Activated T-helper 9 cell treated with anti-CD3 and anti-CD28 coated beads, Interleukin-2, amount 50 U/mL, for 16 hours (primary cell): ENCODE results near the gene YWHAQ.
A peak's percentile ranks its signal among the peaks of the same experiment; 100 is the strongest.
"Not testable (repeated sequence)": the region's sequence is repeated elsewhere in the genome, so short reads cannot be mapped to it uniquely, and the experiment has no call there.

Experiments used
- DNase-seq: peaks from one replicate; pipeline ENCODE4 v3.0.0-alpha.2; 2020; ENCODE audit warnings: low read depth

YWHAQ gene

DNA sequence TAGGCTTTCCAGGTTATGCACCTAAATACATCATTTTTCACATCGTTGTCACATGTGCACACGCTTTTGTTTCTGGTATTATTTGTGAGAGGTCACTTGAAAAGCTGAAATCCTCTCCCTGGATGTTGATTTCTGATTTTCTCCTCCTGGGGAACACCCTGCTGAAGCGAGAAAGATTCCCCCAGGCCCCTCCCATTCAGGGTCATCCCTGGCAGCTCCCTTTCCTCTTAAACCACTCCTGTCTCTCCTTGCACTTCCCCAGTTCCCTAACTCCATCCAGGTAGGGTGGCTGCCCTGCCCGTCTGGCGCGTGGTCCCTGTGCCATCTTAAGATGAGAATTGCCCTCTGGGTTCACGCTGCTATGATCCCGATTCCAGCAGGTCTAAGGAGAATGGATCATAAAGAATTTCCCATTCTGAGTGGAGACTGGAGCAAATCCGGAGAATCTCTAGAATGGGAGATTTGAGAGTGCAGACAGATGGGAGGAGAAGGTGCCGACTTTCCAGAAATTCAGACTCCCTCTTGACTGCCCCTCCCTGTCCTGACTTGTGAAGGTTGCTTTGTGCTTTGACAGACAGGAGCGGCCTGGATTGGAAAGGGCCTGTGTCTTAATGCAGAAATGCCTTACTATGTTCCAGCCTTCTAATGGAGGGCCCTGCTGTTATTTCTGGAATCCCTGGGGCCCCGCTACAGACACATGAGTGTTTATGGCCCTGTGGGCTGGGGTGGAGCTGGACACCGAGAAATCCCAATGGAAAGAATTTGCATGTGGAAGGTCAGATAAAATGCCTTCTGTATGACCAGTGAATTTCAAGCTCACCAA lies 1.3 kb upstream of the YWHAQ start:
- DNase-seq: no peak

DNA sequence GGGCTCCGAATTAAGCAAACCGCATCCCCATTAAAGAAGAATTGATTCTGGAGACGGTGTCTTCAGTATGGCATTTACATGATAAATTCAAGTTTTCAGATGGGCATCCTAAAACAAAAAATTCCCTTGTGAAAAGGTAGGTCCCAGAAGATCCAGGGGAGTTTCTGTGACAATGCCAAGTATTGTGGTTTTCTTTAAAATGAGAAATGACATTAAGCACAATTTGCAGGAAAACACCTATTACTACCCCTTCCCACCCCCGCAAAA lies 689 bp upstream of the YWHAQ start:
- DNase-seq: no peak

DNA sequence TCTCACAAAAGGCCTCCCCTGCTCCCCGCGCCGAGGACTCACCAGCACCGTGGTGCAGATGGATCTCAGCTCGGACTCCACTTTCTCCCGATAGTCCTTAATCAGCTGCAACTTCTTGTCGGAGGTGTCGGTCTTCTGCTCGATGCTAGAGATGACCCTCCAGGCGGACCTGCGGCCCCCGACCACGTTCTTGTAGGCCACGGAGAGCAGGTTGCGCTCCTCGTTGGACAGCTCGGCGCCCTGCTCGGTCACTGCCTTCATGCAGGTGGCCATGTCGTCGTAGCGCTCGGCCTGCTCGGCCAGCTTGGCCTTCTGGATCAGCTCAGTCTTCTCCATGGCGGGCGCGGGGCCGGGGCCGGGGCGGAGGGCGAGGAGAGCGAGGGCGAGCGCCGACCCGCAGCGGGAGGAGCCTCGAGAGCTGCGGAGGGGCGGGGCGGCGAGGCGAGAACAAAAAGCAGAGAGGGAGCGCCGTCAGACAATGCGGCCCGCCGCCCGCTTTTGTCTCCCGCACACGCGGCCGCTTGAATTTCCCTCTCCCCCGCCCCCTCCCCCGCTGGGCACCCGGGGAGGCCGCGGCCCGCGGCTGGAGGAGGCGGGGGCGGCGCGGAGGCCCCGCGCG lies 571 bp downstream of the YWHAQ start:
- peak; percentile 73 for DNase-seq

DNA sequence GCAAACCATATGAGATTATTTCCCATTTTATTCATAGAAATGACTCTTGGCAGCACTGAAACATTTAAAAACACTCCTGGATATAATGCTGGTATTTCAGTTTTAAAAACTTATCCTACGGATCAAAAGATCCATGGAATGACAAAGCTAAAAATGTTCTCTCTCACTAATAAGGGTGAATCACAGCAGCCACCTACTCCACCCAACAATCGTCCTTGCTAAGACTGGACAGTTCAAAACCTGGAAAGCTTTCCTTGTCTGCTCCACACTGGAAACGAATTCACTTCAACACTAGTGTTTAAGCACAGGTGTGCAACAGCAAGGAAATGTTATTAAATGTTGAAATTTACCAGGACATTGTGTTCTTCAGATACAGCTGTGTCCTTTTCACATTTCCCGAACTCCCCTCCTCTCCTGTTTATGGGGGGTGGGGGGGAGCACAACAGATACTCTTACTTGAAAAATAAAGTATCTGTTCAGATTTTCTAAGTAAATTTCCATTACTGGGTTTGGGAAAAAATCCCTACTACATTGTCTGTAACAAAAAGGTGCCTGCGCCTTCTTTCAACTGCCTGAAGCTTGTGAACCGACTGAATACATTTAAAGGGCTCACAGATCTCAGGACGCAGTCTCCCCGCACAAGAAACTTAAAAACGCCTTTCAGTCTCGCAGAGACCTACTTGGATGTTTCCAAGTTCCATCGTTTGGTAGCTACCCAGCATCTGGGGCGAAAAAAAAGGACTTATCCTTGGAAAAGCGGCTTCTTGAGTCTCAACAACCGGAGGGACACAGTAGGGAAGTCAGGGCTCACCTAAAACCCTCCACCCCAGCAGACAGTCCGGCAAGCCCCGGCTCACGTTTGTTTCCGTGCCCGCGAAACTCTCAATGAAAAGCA lies 1.3 kb downstream of the YWHAQ start:
- peak; percentile 27 for DNase-seq

DNA sequence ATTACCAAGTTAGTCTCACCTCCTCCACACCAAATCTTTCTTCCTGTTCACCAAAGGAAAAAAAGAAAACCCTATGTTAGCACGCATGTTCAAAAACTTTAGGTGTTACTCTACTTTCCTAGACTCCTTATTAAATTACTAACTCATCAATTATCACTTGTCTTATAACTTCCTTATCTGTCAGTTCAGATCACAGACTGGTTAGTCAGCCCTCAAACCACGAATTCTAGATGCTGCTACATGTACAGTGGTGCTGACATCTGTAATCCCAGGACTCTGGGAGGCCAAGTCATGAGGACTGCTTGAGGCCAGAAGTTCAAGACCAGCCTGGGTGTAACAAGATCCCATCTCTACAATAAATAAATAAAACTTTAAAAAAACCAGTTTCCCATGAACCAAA lies 3.5 kb downstream of the YWHAQ start:
- DNase-seq: no peak

DNA sequence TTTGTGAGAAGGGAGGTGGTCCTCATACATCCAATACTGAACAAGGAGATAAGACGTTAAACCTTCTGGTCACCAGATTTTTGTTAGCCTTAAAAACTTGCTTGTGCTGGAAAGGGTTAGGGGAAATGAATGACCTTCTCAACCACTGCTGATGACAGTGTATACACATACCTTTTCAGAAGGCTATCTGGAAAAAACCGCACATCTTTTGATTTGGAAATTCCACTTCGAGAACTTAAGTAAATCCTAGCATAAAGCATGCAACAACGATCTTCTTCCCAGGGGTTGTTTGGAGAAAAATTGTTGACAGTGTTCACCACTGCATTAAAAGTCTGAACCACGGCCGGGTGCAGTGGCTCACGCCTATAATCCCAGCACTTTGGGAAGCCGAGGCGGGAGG lies 7.6 kb downstream of the YWHAQ start:
- DNase-seq: no peak

DNA sequence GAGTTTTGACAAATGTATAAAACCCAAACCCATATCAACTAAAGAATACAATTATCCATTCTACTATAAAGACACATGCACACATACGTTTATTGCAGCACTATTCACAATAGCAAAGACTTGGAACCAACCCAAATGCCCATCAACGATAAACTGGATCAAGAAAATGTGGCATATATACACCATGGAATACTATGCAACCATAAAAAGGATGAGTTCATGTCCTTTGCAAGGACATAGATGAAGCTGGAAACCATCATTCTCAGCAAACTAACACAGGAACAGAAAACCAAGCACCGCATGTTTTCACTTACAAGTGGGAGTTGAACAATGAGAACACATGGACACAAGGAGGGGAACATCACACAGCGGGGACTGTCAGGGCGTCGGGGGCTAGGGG lies 9.1 kb downstream of the YWHAQ start:
- DNase-seq: not testable (repeated sequence)

DNA sequence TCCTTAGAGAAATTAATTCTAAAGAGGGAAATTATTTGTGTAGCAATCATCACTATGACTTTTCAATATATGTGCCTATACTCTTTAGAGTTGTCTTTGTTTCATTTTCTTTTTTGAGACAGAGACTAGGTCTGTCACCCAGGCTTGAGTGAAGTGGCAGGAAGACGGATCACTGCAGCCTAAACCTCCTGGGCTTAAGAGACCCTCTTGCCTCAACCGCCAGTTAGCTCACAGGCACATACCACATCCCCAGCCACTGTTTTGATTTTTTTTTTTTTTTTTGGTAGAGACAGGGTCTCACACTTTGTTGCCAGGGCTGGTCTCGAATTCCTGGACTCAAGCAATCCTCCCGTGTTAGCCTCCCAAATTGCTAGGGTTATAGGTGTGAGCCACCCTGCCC lies 12.4 kb downstream of the YWHAQ start:
- no peak for DNase-seq

DNA sequence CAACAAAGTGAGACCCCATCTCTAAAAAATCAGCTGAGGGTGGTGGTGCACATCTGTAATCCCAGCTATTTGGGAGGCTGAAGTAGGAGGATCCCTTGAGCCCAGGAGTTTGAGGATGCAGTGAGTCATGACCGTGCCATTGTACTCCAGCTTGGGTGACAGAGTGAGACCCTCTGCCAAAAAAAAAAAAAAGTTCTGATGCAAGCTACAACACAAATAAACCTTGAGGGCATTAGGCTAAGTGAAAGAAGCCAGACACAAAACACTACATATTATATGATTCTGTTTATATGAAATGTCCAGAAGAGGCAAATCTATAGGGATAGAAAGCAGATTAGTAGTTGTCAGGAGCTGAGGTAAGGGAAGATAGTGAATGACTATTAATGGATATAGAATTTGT lies 13.0 kb downstream of the YWHAQ start:
- no peak for DNase-seq

DNA sequence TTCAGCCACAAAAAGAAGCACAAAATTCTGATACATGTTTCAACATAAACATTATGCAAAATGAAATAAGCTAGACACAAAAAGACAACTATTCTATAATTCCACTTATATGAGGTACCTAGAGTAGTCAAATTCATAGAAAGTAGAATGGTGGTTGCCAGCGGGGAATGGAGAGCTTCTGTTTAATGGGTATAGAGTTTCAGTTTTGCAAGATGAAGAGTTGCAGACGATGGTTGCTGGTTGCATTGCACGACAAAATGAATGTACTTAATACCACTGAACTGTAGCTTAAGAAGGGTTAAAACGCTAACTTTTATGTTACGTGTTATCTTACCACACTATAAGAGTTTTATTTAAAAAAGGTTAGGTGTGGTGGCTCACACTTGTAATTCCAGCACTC lies 13.5 kb downstream of the YWHAQ start:
- no peak for DNase-seq

DNA sequence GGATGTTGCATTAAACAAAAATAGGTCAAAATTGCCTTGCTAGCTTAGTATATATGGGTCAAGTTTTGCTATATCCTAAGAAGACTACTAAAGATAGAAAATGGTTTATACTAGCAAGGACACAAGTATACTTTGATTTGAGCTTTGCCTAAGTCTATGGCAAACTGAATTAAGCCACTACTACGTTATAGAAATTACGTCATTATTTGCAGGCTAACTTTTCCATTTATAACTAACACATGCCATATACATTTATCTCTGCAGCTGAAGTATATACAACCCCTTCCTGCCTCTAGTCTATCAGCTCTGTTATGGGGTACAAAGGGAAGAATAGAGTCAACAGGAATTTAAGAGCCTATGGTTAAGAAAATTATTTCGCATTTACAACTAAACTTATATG lies 16.2 kb downstream of the YWHAQ start:
- no peak for DNase-seq

DNA sequence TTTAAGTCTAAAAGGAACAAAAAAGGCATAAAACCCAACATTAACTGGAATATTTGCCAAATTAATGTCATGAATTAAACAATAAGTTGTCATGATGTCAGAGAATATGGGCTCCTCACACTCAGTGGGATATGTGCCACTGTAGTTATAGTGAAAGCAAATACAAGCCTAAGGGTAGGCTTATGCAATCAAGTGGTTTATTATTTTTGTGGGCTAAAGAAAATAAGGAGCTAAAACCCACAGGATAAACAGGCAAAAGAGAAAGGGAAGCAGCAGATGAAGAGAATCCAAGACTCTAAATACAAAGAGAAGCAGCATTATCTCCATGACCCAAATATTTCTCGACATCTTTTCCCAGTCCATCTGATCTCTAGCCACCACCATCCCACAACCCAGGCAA lies 17.5 kb downstream of the YWHAQ start:
- DNase-seq: no peak

DNA sequence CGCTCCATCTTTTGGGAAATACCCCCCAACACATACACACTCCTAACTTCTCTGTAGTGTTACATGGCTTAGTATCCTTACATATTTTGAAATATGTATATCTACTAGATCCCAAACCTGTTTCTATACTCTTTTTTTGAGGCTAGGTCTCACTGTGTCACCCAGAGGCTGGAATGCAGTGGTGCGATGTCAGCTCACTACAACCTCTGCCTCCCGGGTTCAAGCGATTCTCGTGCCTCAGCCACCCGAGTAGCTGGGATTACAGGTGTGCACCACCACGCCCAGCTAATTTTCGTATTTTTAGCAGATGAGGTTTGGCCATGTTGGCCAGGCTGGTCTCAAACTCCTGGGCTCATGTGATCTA lies 19.3 kb downstream of the YWHAQ start:
- not testable (repeated sequence) for DNase-seq

DNA sequence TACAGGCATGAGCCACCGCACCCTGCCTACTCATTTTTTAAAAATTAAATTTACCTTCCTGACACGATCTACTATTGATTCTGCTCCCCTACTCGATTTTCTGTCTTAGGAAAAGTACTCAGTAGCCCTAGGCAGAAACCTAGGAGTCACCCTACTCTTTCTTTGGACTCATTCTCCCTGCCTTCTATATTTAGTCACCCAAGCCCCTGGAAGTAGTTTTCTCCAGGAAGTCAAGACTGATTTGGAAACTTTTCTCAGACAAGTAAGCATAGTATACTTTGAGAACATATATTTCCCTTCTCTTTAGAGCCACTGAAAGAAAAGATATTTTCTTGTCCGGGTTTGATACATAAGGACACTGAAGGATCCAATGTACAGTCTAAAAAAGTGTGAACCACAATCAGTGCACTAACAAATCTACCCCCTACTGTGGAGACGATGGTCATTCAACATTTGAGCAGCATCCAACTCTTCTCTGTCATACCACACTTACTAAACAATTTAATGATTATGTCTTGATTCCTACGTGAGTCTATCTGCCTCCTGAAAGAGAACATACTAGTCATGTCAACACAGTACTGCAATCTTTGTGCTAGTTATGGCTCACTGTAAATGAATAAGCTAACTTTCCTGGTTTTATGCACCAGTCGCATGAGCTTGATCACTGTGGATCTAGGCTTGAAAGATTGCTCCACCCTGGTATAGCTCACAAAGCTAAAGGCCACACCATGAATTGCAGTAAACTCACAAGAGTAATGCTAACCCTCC lies 19.8 kb downstream of the YWHAQ start:
- DNase-seq: no peak

DNA sequence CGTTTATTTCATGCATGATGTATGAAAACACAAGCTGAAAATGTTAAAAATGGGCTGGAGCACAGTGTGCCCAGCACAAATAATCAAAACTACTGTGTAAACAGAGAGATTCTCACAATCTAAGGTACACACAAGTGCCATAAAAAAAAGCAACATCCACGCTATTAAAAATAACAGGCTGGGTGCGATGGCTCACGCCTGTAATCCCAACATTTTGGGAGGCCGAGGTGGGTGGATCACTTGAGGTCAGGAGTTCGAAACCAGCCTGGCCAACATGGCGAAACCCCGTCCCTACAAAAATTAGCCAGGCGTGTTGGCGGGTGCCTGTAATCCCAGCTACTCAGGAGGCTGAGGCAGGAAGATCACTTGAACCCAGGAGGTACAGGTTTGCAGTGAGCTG lies 22.3 kb downstream of the YWHAQ start:
- not testable (repeated sequence) for DNase-seq

DNA sequence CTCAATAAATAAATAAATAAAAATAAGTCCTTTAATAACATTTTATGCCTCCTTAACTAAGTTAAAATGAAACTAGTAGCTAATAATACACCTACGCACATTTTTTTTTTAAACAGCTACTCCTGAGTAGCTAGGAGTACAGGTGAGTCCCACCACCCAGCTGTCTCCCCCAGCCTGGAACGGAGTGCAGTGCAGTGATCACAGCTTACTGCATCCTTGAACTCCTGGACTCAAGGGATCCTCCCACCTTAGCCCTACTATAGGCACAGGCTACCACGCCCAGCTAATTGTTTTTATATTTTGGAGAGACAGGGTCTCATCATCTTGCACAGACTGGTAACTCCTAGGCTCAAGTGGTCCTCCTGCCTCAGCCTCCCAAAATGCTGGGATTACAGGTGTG lies 28.4 kb downstream of the YWHAQ start:
- no peak for DNase-seq

DNA sequence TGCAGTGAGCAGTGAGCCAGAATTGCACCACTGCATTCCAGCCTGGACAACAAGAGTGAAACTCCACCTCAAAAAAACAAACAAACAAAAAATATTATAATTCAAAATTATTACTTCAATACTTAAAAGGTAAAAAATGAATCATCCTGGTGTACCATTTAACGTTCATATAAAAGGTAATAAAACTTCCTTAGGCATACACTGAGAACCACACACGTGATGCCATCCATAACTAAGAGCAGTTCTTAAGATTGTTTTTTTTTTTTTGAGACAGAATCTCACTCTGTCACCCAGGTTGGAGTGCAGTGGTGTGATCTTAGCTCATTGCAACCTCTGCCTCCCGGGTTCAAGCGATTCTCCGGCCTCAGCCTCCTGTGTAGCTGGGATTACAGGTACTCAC lies 29.4 kb downstream of the YWHAQ start:
- DNase-seq: no peak

DNA sequence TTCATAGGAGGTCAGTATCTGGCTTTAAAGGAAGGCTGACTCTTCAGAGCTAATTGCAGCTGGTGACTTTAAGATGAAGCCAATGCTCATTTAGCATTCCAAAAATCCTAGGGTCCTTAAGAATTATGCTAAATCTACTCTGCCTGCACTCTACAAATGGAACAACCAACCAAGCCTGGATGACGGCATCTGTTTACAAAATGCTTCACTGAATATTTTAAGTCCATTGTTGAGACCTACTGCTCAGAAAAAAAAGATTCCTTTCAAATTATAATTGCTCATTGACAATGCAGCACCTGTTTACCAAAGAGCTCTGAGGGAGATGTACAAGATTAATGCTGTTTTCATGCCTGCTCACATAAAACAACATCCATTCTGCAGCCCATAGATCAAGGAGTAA lies 31.4 kb downstream of the YWHAQ start:
- DNase-seq: no peak

DNA sequence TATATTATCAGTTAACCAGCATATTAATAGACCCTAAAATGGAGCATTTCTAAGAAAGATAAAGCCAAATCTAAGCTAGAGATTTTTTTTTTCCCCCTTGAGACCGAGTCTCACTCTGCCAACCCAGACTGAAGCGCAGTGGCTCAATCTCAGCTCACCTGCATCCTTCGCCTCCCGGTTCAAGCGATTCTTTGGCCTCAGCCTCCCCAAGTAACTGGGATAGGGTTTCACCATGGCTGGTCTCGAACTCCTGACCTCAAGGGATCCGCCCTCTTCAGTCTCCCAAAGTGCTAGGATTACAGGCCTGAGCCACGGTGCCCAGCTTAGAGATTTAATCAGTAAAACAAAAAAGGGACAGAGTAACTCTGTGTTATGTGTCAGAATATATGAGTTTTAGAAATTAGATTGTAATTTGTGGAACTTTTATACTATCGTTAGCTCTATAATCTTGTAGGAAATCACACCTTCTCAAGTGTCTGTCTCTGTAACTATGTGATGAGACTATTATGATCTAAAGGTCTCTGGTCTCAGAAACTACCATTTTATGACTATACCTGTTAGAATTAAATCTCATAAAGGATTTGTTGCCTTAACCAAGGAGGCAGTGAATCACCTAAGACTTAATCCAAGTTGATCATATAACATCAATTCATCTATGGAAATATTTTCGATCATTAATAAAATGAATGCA lies 34.0 kb downstream of the YWHAQ start:
- no peak for DNase-seq

DNA sequence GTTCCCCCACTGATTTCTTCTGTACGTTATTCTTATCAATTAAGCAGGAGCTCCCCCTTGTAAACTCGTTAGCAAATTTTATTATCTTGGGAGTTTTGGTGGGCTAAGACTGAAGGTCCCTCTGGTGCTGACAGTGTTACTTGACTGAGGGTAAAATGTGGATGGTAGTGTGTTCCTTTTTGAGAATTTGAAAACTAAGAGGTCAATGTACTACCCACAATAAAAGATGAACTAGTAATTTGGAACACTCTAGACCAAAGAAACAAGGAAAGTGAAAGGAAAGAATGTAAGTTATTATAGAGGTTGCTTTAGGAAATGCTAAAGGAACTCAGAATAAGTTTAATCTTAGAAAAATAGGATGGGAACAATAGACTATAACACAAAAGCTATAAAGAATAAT lies 35.1 kb downstream of the YWHAQ start:
- DNase-seq: no peak

DNA sequence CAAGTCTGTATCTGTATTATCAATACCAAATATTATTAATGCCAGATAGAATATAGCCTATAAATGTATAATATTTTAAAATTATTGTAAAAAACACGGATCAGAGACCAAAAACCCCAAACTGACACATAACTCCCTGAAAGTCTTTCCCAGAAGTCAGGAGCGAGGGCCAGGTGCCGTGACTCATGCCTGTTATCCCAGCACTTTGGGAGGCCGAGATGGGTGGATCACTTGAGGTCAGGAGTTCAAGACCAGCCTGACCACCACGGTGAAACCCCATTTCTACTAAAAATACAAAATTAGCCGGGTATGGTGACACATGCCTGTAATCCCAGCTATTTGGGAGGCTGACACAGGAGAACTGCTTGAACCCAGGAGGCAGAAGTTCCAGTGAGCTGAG lies 35.5 kb downstream of the YWHAQ start:
- not testable (repeated sequence) for DNase-seq
